ENCODE measurements around the gene TMEM184A.

Gene TMEM184A

DNA sequence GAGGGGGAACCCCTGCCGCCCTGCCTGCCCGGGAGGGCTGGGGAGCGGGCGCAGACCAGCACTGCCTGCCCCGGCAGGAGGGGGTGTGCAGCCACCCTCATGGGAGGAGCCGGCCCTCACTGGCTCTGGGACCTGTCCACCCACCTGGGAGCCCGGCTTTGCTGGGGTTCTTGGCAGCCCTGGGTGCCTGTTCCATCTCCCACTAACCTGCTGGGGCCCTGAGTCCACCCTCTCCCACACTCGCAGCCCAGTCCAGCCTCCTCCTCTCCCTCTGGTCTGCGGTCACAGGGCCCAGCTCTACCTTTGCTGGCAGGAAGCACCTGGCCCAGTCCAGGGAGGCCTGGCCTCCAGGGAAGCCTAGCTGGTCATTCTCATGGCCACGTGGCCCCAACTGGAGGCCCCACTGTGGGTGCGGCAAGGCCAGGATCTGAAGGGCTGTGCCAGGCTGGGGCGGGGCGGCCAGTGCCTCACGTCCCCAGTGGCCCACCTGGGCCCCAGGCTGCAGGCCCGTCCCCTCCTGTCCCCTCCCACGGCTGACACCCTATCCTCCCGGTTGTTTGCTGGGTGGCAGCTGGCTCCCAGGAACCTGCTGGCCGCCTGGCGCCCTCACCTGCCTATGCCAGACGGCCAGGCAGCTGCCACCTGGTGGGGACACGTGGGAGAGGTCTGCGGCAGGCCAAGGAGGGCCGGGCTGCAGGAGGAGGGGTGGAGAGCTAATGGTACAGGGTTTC is at the start of gene TMEM184A:
TMEM184A (minus strand) TSS at position 393 of the 731 bp plus-strand sequence. CDS start 721 bp downstream, outside the sequence.
- DNase-seq, result no peak

DNA sequence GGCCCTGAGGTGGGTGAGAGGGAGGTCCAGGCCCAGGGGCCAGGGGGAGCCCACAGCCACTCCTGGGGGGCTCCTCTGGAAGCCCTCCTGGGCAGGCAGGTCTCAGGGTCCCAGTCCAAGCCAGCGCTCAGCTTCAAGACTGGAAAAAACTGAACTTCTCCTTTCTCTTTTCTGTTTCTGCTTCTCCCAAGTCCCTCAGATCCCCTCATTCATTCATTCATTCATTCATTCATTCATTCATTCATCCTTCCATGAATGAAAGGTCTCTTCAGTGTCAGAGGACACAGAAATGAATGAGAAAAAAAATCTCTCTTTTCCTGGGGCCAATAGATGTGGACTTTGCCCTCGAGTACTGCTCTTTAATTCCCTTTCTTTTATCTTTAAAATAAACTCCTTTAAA is 48.4 kb upstream of the TMEM184A start:
- DNase-seq, result no peak

DNA sequence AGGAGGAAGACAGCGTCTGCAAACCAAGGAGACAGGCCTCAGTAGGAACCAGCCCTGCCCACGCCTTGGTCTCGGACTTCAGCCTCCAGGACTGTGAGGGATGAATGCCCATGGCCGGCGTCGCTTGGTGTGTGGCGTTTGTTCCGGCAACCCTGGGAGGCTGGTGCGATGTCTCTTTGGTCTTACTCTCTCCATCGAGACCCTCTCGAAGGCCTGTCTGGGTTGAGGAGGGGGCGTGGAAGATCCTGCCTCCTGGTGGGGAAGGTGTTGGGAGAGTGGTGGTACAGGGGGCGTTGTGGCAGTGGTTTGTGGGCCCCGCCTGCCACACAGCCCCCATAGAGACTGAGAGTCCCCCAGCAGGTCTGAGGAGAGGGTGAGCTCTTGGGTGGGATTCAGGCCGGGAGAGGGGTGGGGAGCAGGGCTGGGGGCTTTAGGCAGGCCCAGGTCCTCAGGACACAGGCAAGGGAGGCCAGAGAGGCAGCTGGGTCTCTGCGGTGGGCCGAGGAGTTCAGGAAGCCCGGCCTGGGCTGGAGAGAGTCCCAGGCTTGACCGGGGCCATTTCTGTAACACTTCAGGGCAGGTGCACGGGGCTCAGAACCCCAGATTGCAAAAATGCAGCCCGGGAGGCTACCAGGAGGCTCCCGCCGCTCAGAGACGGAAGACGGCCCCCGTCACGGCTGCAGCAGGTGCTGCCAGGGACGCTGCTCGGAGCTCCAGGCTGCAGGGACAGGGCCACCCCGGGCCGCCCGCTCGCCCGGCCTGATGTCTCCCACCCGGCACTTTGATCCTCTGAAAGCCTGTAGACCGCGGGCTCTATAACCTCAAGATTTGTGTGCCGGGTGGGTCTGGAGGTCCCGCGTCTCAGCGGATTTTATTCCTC is 47.6 kb upstream of the TMEM184A start:
- no peak for DNase-seq

DNA sequence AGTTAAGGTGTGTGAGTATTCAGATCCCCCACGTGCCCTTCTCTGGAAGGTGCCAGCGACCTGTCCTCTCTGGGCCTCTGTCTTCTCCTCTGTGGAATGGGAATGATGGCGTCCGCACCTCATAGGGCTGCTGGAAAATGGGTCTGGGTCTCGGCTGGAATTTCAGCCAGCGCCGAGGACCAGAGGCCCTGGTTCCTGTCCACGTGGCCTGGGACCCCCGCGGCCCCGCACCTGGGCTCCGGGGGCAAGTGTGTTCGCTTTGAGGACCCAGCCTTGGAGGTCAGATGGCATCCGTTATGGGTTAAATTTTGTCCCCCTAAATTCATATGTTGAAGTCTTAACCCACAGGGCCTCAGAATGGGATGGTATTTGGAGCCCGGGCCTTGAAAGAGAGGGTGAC is 46.4 kb upstream of the TMEM184A start:
- no peak for DNase-seq

DNA sequence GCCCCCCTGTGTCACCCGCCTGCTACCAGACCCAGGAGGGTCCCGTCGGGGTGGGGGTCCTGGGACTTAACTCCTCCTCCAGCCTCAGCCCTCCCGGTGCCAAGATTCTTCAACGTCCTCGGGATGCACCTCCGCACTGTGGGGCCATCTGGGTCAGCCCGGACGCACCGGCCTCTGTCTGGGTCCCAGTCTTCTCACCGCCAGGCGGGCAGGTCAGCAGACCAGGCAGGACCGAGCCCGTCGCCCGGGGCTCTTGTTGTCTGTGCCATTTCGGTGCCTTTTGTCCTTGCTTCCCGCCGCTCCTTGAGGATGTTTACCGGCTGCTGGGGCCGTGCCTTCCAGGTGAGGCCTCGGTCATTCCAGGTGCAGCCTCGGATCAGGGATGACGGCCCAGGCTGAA is 46.0 kb upstream of the TMEM184A start:
- DNase-seq, result no peak

DNA sequence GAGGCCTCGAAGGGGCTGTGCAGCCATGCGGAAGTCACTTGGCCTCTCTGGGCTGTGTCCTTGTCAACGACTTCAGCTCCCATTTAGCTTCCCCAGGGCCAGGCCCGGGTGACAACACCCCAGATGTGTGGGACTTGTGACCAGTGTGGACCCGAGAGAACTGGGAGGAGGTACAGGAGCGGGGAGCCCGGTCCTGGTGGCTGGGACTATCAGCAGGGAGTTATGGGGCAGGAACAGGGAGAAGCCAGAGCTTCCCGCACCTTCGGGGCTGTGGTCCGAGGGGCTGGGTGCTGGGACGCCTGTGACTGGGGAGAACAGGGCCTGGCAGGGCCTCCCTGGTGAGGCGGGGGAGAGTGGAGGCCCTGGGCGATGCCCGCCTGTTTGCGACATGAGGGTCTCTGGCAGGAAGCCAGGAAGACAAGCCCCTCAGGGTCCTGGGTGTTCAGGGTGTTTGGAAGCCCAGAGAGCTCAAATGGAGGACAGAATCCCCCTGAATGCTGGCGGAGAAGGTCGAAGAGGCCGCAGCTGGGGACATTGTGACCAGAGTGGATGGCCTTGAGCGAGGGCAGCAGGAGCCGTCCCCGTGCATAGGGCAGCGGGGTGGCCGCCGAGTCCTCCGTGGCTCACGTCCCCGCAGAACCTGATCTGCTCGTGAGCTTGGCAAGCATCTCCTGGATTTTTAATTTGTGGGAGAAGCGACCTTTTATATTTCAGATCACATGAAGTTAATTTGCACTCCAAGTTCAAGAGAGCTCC is 43.8 kb upstream of the TMEM184A start:
- DNase-seq, result no peak

DNA sequence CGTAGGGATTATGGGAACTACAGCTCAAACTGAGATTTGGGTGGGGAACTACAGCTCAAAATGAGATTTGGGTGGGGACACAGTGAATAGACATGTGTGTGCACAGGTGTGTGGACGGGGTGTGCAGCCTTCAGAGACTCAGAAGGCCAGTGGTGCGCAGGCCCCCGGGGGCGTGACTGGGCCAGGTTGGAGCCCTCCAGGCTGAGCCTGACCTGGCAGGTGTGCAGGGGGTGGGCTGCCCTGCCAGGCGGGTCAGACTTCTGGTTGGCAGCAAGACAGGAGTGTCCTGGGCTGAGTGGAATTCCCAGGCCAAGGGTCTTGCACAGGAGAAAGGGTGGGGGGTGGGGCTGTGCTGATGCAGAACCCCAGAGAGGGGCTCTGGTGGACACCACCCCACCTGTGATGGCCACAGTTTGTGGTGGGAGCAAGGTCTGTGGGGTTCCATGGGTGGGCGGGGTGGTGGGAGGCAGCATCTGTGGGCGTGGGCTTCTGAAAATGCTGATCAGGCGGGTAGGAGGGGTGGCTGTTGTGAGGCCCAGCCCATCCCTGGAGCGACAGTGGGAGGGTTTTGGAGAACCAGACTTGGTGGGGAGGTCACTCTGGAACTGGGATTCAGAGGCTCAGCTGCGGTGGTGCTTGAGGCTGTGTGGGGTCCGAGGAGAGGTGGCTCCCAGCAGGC is 43.1 kb upstream of the TMEM184A start:
- no peak for DNase-seq

DNA sequence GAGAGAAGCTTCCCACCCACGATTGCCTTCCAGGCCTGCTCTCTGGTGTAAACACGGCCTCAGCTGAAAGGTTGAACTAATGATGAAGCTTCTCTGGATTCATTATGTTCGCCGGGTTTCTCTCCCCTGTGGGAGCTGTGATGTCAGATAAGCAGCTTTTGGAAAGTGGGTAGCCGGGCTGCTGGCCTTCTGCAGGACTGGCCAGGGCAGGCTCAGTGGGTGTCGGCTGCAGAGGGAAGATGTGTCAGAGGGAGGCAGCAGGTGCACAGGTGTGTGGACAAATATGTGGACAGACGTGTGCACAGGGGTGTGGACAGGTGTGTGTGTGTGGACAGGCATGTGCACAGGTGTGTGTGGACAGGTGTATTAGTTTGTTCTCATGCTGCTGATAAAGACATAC is 42.3 kb upstream of the TMEM184A start:
- DNase-seq, result no peak

DNA sequence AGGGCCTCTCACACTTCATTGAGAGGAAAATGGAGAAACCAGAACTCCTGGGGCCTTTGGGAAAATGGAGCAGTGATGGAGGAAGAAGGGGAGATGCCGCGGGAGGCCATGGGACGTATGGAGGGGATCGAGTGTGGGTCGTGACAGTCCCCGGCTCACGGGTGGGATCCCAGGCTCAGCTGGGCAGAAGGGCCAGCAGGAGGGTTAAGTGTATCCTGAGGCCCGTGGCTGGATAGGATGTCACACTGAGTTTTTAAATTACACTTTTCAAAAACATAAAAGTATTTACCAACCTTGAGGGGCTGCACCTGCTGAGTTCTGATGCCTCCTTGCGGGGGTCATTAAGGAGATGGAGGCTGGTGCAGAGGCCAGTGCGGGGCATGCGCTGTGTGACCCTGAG is 41.8 kb upstream of the TMEM184A start:
- DNase-seq, result no peak

DNA sequence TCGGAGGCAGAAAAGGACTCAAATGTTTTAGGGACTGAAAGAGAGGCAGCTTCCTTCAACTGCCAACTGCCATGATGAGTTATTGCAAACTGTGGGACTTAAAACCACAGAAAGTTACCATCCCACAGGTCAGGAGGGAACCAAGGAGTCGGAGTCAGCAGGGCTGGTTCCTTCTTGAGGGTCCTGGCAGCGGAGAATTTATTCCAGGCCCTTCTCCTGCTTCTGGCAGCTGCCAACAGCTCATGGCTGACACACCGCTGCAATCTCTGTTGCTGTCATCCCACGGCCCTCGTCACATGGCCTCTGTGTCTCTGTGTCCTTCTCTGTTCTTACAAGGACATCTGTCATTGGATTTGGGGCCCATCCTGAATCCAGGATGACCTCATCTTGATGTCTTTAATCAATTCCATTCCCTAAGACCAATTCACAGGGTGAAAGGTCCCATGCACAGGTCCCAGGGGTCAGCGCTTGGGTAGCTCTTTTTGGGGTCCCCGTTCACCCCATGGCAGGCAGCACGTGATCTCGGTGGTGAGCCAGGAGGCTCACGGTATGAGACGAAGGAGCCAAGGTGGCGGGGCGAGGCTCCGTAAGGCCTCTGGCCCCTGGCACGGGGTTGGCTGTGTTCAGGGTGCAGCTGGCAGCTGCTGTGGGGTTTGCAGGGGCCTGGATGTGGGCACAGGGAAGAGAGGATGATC is 41.2 kb upstream of the TMEM184A start:
- no peak for DNase-seq

DNA sequence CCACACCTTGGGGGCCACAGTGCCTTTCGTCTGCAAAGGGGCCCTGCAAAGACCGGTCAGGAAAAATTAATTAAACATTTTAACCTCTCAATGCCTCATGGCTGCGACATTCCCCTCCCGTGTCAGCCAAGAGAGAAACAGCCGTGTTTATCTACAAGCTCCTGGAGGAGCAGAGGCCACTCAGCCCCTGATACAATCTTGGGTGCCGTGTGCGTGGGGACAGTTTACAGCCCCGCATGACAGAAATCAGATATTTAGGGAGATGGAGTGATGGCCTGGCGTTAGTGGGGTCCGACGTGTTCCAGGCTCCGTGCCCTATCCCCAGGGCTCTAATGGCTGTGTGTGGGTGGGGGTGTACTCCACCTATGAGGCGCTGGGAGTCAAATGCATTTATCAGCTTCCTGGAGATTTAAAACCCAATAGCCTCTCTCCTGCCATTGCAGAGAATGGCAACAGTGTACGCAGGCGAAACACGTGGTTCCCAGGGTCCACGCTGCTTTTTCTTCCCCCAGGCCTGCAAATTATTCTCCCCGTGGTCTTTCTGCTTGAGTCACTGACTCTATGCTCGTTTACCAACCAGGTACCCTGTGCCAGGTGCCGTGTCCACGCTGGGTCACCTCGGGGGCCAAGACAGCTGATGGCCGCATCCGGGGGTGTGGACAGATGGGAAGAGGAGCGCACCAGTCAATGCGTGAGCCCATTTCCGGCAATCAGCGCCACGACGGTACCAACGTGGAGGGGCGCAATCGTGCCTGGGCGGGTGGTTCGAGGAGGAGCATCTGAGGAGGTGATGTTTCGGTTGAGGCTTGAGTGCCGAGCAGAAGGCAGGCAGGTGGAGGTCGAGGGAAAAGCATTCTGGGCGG is 40.4 kb upstream of the TMEM184A start:
- no peak for DNase-seq

DNA sequence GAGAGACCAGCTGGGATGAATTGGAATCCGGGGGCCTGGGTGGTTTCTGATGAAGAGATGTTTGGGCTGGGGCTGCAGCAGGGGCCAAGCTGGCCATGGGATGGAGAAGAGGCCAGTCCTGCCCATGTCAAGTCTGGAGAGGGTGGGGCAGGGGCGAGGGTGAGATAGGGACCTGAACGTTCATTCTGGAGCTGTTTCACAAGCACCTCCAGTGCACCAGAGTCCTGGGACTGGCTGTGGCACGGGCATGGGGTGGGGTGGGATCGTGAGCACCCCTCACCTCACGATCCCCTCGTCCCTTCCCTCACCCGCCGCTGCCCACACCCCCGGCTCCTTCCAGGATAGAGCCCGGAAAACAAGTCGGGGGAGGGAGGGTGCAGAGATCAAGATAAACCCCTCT is 39.6 kb upstream of the TMEM184A start:
- DNase-seq, result no peak

DNA sequence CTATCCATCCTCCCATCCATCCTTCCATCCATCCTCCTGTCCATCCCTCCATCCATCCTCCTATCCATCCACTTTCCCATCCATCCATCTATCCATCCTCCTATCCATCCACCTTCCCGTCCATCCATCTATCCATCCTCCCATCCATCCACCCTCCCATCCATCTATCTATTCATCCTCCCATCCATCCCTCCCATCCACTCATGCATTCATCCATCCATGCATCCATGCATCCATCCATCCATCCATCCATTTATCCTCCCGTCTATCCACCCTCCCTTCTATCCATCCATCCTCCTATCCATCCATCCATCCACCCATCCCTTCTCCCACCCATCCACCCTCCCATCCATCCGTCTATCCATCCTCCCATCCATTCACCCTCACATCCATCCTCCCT is 39.0 kb upstream of the TMEM184A start:
- no peak for DNase-seq

DNA sequence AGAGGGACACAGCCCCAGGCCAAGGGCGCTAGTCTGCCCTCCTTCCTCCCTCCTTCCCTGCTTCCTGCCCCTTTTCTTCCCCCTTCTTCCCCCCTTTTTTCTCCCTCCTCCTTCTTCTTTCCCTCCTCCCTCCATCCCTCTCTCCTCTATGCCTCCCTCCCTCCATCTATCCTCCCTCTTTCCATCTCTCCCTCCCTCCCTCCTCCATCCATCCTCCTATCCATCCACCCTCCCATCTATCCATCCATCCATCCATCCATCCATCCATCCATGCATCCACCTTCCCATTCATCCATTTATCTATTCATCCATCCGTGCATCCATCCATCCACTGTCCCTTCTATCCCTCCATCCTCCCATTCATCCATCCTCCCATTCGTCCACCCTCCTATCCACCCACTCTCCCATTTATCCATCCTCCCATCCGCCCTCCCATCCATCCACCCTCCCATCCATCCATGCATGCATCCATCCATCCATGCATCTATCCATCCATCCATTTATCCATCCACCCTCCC is 38.0 kb upstream of the TMEM184A start:
- no peak for DNase-seq

DNA sequence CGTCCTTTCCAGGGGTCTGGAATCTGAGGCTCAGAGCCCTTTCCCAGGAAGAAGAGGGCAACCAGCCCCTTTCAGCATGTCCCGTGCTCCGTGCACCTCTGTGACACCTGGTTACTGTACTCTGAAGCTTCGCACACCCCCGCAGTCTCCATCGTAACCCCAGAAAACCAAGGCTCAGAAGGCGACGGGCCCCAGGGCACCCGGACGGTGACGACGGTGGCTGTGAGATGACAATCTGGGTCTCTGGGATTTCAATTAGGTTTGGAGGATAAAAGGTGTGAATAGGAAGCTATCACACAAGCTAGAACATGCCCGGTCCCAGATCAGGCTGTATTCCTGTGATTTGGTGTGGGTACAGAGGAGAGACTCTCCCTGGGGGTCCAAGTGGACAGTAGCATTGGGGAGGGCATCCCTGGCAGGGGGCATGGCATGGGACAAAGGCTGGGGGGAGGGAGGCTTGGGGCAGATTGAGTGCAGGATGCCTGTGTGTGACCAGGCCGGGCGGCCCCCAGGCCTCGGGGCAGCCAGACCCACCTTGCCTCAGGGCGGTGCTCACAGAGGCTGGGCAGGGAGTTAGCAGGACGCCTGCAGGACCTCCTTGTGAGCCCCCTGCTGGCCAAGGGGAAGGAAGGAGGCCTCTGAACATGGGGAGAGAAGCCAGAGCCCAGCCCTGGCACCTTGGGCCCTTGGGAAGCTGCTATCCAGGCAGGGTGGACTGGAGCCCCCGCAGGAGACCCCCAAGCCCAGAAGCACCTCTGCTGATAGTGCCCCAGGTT is 37.3 kb upstream of the TMEM184A start:
- no peak for DNase-seq

DNA sequence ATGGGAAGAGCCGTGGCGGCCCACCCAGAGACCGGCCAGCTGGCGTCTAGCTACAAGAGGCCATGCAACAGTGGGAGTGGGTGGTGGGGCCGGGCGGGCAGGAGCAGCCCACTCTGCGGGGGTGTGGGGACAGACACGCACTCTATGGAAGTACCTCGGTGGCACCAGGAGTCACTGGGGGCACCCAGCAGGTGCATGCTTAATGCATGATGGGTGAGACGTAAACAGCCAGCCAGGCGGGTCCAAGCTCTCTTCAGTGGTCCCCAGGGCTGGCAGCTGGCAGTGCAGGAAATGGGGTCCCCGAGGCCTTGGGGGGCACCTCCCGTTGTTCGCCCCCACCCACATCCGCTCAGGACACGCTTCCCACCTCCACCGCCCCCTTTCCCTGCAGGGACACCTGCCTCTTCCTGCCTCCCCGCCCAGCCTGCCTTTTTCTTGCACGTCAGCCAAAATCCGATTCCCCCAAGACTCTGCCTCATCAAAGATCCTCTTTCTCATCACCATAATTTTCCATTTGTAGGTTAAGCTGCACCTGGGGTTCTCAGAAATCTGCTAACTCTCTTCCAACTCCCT is 36.4 kb upstream of the TMEM184A start:
- peak; percentile 60 for DNase-seq

DNA sequence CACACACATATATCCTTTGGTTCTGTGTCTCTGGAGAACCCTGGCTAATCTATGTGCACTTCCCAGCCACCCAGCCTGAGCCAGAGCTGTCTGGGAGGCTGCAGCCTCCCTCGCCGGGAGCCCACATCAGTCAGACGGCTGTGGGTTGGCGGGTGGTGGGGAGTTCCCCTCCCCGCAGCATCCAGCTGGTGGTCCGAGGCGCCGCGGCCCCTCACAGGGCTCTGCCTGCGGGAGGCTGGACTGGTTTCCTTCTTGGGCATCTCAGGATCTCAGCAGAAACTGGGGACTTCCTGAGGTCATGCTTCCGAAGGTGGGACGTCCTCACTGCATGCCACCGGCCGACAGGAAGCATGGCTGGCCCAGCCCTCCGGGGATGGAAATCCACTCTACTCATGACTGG is 35.9 kb upstream of the TMEM184A start:
- DNase-seq, result peak; percentile 67

DNA sequence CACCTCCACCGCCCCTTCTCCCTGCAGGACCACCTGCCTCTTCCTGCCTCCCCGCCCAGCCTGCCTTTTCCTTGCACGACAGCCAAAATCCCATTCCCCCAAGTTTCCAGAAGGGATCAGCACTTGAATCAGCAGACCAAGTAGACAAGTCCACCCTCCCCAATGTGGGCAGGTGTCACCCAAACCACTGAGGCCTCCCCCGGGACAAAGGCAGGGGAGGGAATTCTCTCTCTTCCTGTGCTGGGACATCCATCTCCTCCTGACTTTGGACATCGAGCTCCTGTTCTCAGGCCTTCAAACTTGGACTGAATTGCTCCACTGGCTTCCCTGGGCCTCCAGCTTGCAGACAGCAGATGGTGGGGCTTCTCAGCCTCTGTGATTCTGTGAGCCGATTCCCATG is 35.4 kb upstream of the TMEM184A start:
- DNase-seq, result no peak

DNA sequence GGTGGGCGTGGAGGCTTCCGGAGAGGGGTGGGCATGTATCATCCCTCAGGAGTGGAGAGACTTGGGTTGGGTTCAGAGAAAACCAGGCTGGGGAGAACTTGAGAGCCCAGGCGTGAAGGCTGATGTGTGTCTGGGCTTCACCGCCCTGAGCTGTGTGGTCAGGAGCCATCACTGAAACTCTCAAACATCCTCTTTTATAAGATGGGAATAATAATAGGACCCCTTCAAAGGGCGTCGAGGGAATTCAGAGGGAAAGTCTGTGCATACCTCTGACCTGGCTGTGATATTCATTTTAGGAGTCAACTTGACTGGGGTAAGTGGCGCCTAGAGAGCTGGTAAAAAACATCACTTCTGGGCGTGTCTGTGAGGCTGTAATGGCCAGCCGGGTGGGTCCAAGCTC is 34.9 kb upstream of the TMEM184A start:
- no peak for DNase-seq

DNA sequence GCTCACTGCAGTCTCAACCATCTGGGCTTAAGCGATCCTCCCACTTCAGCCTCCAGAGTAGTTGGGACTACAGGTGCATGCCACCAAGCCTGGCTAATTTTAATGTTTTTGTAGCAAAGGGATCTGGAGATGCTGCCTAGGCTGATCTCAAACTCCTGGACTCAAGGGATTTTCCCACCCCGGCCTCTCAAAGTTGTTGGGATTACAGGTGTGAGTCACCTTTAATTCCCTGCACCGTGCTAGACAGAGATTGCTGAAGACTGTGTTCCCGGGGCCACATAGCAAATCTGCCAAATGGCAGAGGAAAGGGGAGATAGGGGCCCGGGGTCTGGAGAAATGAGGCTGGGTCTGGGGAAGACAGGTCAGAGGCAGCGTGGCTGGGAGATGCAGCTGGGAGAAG is 34.5 kb upstream of the TMEM184A start:
- DNase-seq, result no peak

Measured in activated CD8-positive, alpha-beta memory T cell treated with anti-CD3 and anti-CD28 coated beads for 24 hours (primary cell).